Stimulated activated CD4-positive, alpha-beta T cell treated with anti-CD3 and anti-CD28 coated beads, TNF-alpha, amount 100 ng/mL, for 48 hours (primary cell): ENCODE measurements around the gene SYNDIG1.

Experiments used
- DNase-seq, 3 donors: peaks; one replicate each; pipeline ENCODE4 v3.0.0-alpha.2; 2020; ENCODE audit warnings: low read depth in 3 of 3

The SYNDIG1 gene

GRCh38 chr20:24446811-24447210 is 22.6 kb upstream of the SYNDIG1 start:
- no peak for DNase-seq

- DNase-seq = no peak
Observed at GRCh38 chr20:24448170-24448569, 21.3 kb upstream of the SYNDIG1 start.

GRCh38 chr20:24449026-24449720 is 20.3 kb upstream of the SYNDIG1 start:
- no peak for DNase-seq

GRCh38 chr20:24450177-24450576 is 19.3 kb upstream of the SYNDIG1 start:
- DNase-seq = no peak

GRCh38 chr20:24450624-24451376 is 18.6 kb upstream of the SYNDIG1 start:
- no peak for DNase-seq

GRCh38 chr20:24451428-24451827 is 18.0 kb upstream of the SYNDIG1 start:
- no peak for DNase-seq

- DNase-seq = no peak
Observed at GRCh38 chr20:24452016-24452415, 17.4 kb upstream of the SYNDIG1 start.

- DNase-seq = no peak
Observed at GRCh38 chr20:24452498-24453127, 16.8 kb upstream of the SYNDIG1 start.

GRCh38 chr20:24453869-24454268 is 15.6 kb upstream of the SYNDIG1 start:
- DNase-seq = no peak

GRCh38 chr20:24455081-24455480 is 14.3 kb upstream of the SYNDIG1 start:
- DNase-seq = no peak

- DNase-seq = no peak
Observed at GRCh38 chr20:24456398-24456781, 13.0 kb upstream of the SYNDIG1 start.

GRCh38 chr20:24458436-24458835 is 11.0 kb upstream of the SYNDIG1 start:
- DNase-seq = no peak

GRCh38 chr20:24459733-24460132 is 9.7 kb upstream of the SYNDIG1 start:
- no peak for DNase-seq

- no peak for DNase-seq
Observed at GRCh38 chr20:24460712-24461111, 8.7 kb upstream of the SYNDIG1 start.

GRCh38 chr20:24461848-24462247 is 7.6 kb upstream of the SYNDIG1 start:
- no peak for DNase-seq

GRCh38 chr20:24462460-24463010 is 6.9 kb upstream of the SYNDIG1 start:
- no peak for DNase-seq

- DNase-seq = no peak
Observed at GRCh38 chr20:24465159-24465558, 4.3 kb upstream of the SYNDIG1 start.

GRCh38 chr20:24465730-24466129 is 3.7 kb upstream of the SYNDIG1 start:
- no peak for DNase-seq

GRCh38 chr20:24468401-24469115 is 871 bp upstream of the SYNDIG1 start:
- no peak for DNase-seq

- DNase-seq = no peak
Observed at GRCh38 chr20:24469894-24470745, 691 bp downstream of the SYNDIG1 start.
